GM23248 (cell line): ENCODE results near the gene MED9. TPM values are rescaled to one million over a fixed set of nuclear protein-coding genes. Genes with fewer than 3 reads are reported as not detected.
A peak's percentile ranks its signal among the peaks of the same experiment; 100 is the strongest.

Experiments
- DNase-seq: peaks from one replicate; pipeline ENCODE4 v3.0.0-alpha.2; 2015
- H2AFZ ChIP-seq: fragments of 200-600 bp; sonication (generic); 2 replicates; pipeline ENCODE4 v1.6.1; 2016; ENCODE audit warnings: antibody characterized with exemption
- H3F3A ChIP-seq: fragments of 200-600 bp; sonication (generic); 2 replicates; pipeline ENCODE4 v1.6.1; 2016; ENCODE audit warnings: mild to moderate bottlenecking, antibody characterized with exemption, mixed run types; ENCODE audit not compliant: insufficient read depth
- H3K27ac ChIP-seq: fragments of 200-600 bp; sonication (generic); 2 replicates; pipeline ENCODE4 v1.5.1; 2016; ENCODE audit warnings: mild to moderate bottlenecking
- H3K27me3 ChIP-seq: fragments of 200-600 bp; sonication (generic); replicated peaks from 2 replicates; pipeline ENCODE4 v1.6.1; 2016; ENCODE audit warnings: mild to moderate bottlenecking; ENCODE audit not compliant: insufficient read depth
- H3K36me3 ChIP-seq: fragments of 200-600 bp; sonication (generic); 2 replicates; pipeline ENCODE4 v1.6.1; 2016; ENCODE audit warnings: low read depth, mild to moderate bottlenecking
- H3K4me1 ChIP-seq: fragments of 200-600 bp; sonication (generic); 2 replicates; pipeline ENCODE4 v1.6.1; 2016; ENCODE audit warnings: mild to moderate bottlenecking; ENCODE audit not compliant: insufficient read depth
- H3K4me2 ChIP-seq: fragments of 200-600 bp; sonication (generic); one replicate; pipeline ENCODE4 v1.6.1; 2016; ENCODE audit warnings: mild to moderate bottlenecking; ENCODE audit not compliant: unreplicated experiment
- H3K4me3 ChIP-seq: fragments of 200-600 bp; sonication (generic); 2 replicates; pipeline ENCODE4 v1.5.1; 2016; ENCODE audit warnings: mild to moderate bottlenecking
- H3K79me2 ChIP-seq: fragments of 200-600 bp; sonication (generic); 2 replicates; pipeline ENCODE4 v1.6.1; 2016; ENCODE audit warnings: mild to moderate bottlenecking; ENCODE audit not compliant: insufficient read depth
- H3K9ac ChIP-seq: fragments of 200-600 bp; sonication (generic); 2 replicates; pipeline ENCODE4 v1.6.1; 2016; ENCODE audit warnings: mild to moderate bottlenecking
- H3K9me2 ChIP-seq: fragments of 200-600 bp; sonication (generic); 2 replicates; pipeline ENCODE4 v1.6.1; 2016; ENCODE audit warnings: mixed run types, mild to moderate bottlenecking, moderate library complexity; ENCODE audit not compliant: insufficient read depth
- H3K9me3 ChIP-seq: fragments of 200-600 bp; sonication (generic); one replicate; pipeline ENCODE4 v1.6.1; 2017; ENCODE audit warnings: low read depth
- H4K20me1 ChIP-seq: fragments of 200-600 bp; sonication (generic); 2 replicates; pipeline ENCODE4 v1.6.0; 2016; ENCODE audit not compliant: insufficient read depth
- EZH2 ChIP-seq: fragments of 200-600 bp; sonication (generic); IDR thresholded peaks from 2 replicates; pipeline ENCODE4 v1.6.1; 2018; ENCODE audit warnings: antibody characterized with exemption, mild to moderate bottlenecking; ENCODE audit not compliant: insufficient read depth, poor library complexity, severe bottlenecking
- EZH2phosphoT487 ChIP-seq: fragments of 200-600 bp; sonication (generic); IDR thresholded peaks from 2 replicates; pipeline ENCODE4 v1.6.1; 2018; ENCODE audit warnings: antibody characterized with exemption, moderate library complexity, mild to moderate bottlenecking, low read depth; ENCODE audit not compliant: insufficient read depth
- WGBS, 2 experiments: methylation state at CpG; one replicate each; pipeline ENCODE4 v1.1.6; 2015 to 2017; ENCODE audit warnings: low lambda C conversion rate in 2 of 2, low coverage in 1 of 2; ENCODE audit errors: missing lambda C conversion rate in 2 of 2; 5-methylcytosine and 5-hydroxymethylcytosine counted together
- in situ Hi-C: fragments of 300-500 bp; cut with MboI; formaldehyde crosslinking; loops from 2 replicates; pipeline ENCODE4 v1.15.0; 2020
- polyA plus RNA-seq: library from polyadenylated mRNA; unstranded; fragments of >200 nt; fragmentation: Nextera tagmentation; extraction: Ambion mirVana; gene quantifications from 2 replicates; pipeline ENCODE4 v1.2.1, GENCODE V29; 2016
- total RNA-seq: library from RNA; depleted of rRNA; stranded (reverse); fragments of >200 nt; shearing (Covaris generic); gene quantifications from 2 replicates; pipeline ENCODE4 v1.2.3, GENCODE V29; 2014

MED9 gene
- total and polyA plus RNA-seq, 2 experiments from 2014 or later, result 10.0 to 10.3 TPM

DNA sequence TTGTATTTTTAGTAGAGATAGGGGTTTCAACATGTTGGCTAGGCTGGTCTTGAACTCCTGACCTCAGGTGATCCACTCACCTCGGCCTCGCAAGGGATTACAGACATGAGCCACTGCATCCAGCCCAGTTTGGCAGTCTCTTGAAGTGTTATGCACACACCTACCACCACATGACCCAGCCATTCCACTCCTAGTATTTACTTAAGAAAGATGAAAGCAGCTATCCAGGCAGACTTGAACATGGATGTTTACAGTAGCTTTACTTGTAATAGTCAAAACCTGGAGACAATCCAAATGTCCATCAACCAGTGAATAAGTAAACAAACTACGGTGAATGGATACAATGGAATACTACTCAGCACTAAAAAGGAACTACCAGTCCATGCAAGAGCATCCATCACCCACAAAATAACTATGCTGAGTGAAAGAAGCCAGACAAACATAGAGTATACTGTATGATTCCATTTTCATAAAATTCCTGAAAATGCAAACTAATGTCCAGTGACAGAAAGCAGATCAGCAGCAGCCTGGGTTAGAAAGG, 57.2 kb downstream of the MED9 start:
- Histone ChIP-seq H3K9me2 (no peaks in the 10 kb centered on the region), H3K27ac (no peak overlapping the region), H3K79me2 (no peaks in the 10 kb centered on the region), H3K4me2 (no peak overlapping the region), H3K27me3 (no peaks in the 10 kb centered on the region), H4K20me1 (no peaks in the 10 kb centered on the region), H3K4me3 (no peak overlapping the region), H3K4me1 (no peaks in the 10 kb centered on the region), H3F3A (no peaks in the 10 kb centered on the region), H3K36me3 (no peaks in the 10 kb centered on the region), H3K9me3 (no peaks in the 10 kb centered on the region), H2AFZ (no peak overlapping the region), H3K9ac (no peak overlapping the region)
- DNase-seq, result no peak
- TF ChIP-seq EZH2phosphoT487, result no peak
- no peak for TF ChIP-seq EZH2
- 94 to 100% methylated on average over 3 of the region's 3 CpGs for WGBS, 2 experiments
- in situ Hi-C loops, result no loop called here

DNA sequence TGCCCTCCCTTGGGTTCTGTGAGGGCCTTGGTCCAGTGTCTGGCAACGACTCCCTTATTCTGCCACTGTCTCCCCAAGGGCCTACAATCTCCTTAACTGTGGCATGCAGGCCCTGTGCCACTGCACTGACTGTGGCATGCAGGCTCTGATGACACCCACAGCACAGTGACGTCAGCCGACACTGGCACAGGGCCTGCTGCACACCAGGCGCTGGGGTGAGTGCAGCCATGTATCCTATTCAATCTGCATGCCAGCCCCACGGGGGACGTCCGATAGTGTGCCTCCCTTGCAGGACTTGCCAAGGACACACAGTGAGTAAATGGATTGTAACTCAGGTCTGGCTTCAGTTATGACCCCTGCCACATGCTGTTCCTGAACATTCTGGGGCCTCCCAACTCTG, 59.2 kb downstream of the MED9 start:
- 40 to 41% methylated on average over 7 of the region's 7 CpGs for WGBS, 2 experiments
- Histone ChIP-seq H3K4me2 (no peak overlapping the region), H3F3A (no peaks in the 10 kb centered on the region), H3K27me3 (no peaks in the 10 kb centered on the region), H3K9me3 (no peaks in the 10 kb centered on the region), H3K4me3 (no peak overlapping the region), H2AFZ (no peak overlapping the region), H3K79me2 (no peaks in the 10 kb centered on the region), H3K9me2 (no peaks in the 10 kb centered on the region), H3K4me1 (no peaks in the 10 kb centered on the region), H3K36me3 (no peaks in the 10 kb centered on the region), H3K9ac (no peak overlapping the region), H3K27ac (no peak overlapping the region), H4K20me1 (no peaks in the 10 kb centered on the region)
- TF ChIP-seq EZH2phosphoT487 (no peak), EZH2 (no peak)
- peak; percentile 41 for DNase-seq
- in situ Hi-C loops, result no loop called here

DNA sequence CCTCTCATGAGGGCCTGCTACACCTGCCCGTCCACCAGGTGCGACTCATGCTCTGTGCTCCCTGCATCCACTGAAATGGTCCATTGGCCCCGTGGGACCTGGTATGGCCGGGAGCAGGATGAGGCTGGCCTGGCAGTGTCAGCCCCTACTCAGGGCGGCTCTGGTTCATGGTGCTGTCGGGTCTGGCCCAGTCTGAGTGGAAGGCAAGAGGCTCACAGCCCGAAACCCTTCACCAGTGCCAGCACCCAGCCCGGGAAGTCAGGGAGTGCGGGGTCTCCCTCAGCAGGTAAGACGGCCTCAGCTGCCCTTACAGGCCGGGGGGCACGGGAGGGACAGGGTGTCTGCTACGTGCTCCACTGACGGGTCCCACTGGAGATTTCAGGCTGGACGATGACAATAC, 59.9 kb downstream of the MED9 start:
- Histone ChIP-seq H3K9me2 (no peaks in the 10 kb centered on the region), H3K27me3 (no peaks in the 10 kb centered on the region), H3K36me3 (no peaks in the 10 kb centered on the region), H2AFZ (no peak overlapping the region), H3K4me1 (no peaks in the 10 kb centered on the region), H3F3A (no peaks in the 10 kb centered on the region), H4K20me1 (no peaks in the 10 kb centered on the region), H3K4me2 (no peak overlapping the region), H3K9me3 (no peaks in the 10 kb centered on the region), H3K79me2 (no peaks in the 10 kb centered on the region), H3K4me3 (no peak overlapping the region), H3K27ac (no peak overlapping the region), H3K9ac (no peak overlapping the region)
- in situ Hi-C loops, result no loop called here
- no peak for DNase-seq
- 89% methylated on average over 15 of the region's 15 CpGs for WGBS, 2 experiments
- TF ChIP-seq EZH2 (no peak), EZH2phosphoT487 (no peak)

DNA sequence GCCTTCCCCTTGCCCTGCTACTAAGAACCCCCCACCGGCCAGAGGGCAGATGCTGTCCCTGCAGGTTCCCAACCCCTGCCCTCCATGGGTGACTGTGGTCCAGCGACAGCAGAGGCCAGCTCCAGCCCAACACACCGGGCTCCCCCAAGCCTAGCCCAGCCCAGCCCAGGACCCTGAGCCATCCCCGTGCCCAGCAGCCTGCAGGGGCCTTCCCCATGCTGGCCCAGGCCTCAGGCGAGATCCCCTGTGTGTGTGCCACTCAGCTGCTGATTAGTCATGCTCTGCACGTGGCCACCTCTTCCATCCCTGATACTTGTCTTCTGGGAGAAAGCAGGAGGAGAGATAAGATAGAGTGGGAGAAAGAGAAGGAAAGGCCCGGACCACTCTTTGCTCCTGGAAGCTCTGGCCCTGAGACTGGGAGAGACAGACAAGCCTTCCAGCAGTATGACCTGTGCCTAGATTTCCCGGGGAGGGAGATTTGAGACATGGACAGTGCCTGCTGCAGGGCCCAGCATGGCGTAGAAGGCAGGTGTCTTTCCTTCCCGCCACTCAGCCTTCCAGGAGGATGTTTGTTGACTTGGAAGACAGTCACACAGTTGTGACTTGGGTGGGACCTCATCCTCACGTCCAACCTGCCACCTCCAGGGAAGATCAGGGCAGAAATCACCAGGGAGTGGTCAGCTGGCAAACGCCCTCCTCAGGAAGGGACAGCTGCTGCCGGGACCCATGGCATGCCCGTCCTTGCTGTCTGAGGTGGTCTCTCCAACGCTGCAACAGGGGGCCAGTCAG, 60.7 kb downstream of the MED9 start:
- H3K9me3 ChIP-seq, result no peaks in the 10 kb centered on the region
- H3K36me3 ChIP-seq, result no peaks in the 10 kb centered on the region
- no peaks in the 10 kb centered on the region for H3F3A ChIP-seq
- no peak for DNase-seq
- in situ Hi-C loops, result no loop called here
- no peak overlapping the region for H3K4me2 ChIP-seq
- no peak overlapping the region for H2AFZ ChIP-seq
- H3K9me2 ChIP-seq, result no peaks in the 10 kb centered on the region
- TF ChIP-seq EZH2, result no peak
- TF ChIP-seq EZH2phosphoT487, result no peak
- no peaks in the 10 kb centered on the region for H3K4me1 ChIP-seq
- H3K79me2 ChIP-seq, result no peaks in the 10 kb centered on the region
- H3K4me3 ChIP-seq, result no peak overlapping the region
- no peaks in the 10 kb centered on the region for H4K20me1 ChIP-seq
- WGBS, 2 experiments, result 92 to 93% methylated on average over 15 of the region's 15 CpGs
- no peak overlapping the region for H3K27ac ChIP-seq
- H3K9ac ChIP-seq, result no peak overlapping the region
- no peaks in the 10 kb centered on the region for H3K27me3 ChIP-seq
